HG03103 (cell line): ENCODE measurements around the gene KCNJ16.

Experiments used
- ATAC-seq: cut with Tn5 transposase; IDR thresholded peaks from one replicate; pipeline ENCODE4 v1.9.1; 2021; ENCODE audit warnings: low read depth; ENCODE audit not compliant: unreplicated experiment

KCNJ16 gene

GRCh38 chr17:70168044-70168976, 93.3 kb downstream of the KCNJ16 start:
- ATAC-seq, result peak; percentile 13

GRCh38 chr17:70168977-70169708, 94.1 kb downstream of the KCNJ16 start, which contains the start of gene KCNJ2:
Gene KCNJ2, plus strand, starts transcription at chr17:70169532. Its CDS starts 5,508 bp downstream, at chr17:70175040.
- peak; percentile 98 for ATAC-seq

- peak; percentile 6 for ATAC-seq
These were observed 94.9 kb downstream of the KCNJ16 start for GRCh38 chr17:70169709-70170597.

GRCh38 chr17:70171159-70171558, 96.1 kb downstream of the KCNJ16 start:
- no peak for ATAC-seq

GRCh38 chr17:70172449-70172848, 97.4 kb downstream of the KCNJ16 start:
- ATAC-seq, result no peak

GRCh38 chr17:70172923-70173322, 97.9 kb downstream of the KCNJ16 start:
- no peak for ATAC-seq

GRCh38 chr17:70173681-70174080, 98.7 kb downstream of the KCNJ16 start:
- ATAC-seq, result no peak

- ATAC-seq, result no peak
These were observed 106.4 kb downstream of the KCNJ16 start for GRCh38 chr17:70181376-70181775.

GRCh38 chr17:70181866-70182265, 106.8 kb downstream of the KCNJ16 start:
- ATAC-seq, result no peak

GRCh38 chr17:70183508-70183907, 108.5 kb downstream of the KCNJ16 start:
- ATAC-seq, result no peak

- no peak for ATAC-seq
These were observed 109.2 kb downstream of the KCNJ16 start for GRCh38 chr17:70184207-70184606.

- no peak for ATAC-seq
These were observed 109.7 kb downstream of the KCNJ16 start for GRCh38 chr17:70184770-70185169.
